Measurements from ENCODE around the gene RNASE3.
"Not testable (repeated sequence)": the region's sequence is repeated elsewhere in the genome, so short reads cannot be mapped to it uniquely, and the experiment has no call there.

The RNASE3 gene

DNA sequence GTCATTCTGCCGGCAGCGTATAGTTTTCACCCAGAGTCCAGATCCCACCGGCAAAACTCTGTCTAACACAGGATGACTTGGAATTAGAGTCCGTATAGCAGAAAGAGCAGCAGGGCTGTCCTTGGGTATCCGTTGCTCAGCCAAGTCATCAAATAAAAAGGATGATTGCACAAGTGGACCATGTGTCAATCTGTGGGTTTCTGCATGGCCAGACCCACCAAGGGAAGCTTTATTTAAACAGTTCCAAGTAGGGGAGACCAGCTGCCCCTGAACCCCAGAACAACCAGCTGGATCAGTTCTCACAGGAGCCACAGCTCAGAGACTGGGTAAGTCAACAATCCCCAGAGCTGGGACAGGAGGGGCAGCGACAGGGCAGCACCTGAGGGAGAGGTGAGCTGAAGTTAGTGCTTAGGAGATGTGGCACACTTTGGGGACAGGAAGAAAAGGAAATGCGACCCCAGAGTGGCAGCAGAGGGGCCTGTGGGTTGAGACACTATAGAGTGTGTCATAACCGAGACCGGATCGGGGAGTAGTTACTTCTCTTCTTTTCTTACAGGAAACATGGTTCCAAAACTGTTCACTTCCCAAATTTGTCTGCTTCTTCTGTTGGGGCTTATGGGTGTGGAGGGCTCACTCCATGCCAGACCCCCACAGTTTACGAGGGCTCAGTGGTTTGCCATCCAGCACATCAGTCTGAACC, at the start of gene RNASE3:
TSS of gene RNASE3 (plus strand) at position 260 of the 700 bp plus-strand sequence. CDS start at position 562, 302 bp downstream.
- DNase-seq (ENCODE audit: low spot score): not testable (repeated sequence)

DNA sequence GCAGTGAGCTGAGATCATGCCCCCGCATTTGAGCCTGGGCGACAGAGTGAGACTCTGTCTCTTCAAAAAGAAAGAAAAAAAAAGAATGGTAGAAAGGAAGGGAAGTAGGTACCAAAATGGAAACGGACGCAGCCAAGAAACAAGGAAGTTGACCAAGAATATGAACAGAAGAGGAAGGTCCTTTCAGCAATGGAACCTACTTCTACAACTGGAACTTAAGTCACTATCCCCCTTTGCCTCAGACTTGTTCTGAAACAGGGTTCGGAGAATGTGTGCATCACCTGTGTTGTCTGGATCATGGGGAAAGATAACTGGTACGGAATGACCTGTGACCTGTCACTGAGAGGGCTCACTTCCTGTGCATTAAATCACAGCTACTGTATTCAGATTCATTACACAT, 44.6 kb upstream of the RNASE3 start:
- DNase-seq (ENCODE audit: low spot score): no peak

DNA sequence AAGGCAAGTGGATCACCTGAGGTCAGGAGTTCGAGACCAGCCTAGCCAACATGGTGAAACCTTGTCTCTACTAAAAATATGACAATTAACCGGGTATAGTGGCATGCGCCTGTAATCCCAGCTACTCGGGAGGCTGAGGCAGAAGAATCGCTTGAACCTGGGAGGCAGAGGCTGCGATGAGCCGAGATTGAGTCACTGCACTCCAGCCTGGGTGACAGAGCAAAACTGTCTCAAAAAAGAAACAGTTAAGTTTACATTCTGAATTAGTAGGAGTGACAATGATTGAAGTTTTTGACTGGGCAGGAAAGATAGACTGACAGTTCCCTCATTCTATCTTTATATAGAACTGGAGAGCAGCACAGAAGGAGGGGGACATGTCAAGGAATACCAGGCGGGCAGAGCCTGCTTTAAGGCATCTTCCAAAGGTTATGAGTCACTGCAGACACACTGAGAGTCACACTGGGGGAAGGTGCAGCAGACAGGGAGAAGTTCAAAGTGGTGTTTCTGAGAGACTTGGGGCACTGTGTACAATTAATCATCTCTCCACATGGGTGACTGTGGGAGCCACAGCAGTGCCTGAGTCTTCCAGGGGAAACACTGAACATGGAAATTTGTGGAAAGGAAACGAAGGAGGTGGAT, 42.8 kb upstream of the RNASE3 start:
- no peak for DNase-seq (ENCODE audit: low spot score)

DNA sequence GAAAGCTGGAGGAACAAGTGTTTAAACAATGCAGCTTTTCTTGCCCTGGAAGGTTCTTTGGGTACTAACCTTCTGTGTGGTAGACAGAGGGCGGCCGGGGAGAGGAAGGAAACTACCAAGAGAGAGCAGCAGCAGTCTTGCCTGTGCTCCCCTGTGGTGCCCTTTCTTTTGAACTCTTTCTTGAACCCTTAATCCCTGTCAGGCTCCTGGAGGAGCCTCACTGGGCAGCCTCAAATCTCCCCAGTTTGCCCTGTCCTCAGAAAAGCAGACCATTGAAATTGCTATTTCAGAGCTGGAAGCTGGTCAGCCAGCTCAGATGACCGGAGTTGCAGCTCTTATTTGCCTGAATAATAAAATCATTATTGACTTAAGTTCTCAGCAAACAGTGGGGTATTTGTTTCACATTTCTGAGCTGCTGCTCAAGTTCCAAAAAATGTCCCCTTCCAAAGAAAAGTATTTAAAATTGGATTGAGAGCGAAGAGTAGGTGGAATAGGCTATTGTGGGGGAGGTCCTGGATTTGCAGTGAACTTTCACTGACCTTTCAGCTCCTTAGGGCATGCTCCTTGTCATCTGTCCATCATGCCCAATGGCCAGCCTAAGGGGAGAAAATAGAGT, 42.1 kb upstream of the RNASE3 start:
- no peak for DNase-seq (ENCODE audit: low spot score)

DNA sequence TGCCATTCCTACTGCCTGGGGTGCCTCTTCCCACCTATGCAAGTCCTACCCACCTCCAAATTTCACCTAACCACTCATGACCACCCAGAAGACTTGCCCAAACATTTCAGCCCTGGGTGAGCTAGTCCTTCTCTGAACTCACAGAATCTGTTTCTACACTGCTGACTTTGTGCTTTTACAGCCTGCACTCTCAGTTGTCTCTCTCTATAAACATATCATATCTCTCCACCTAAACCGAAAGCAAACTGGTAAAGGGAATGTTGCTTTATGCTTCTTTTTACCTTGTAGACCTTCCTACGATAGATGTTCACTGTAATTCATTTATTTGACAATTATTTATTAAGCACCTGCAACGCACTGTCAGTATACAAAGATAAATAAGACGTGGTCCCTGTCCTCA, 38.1 kb upstream of the RNASE3 start:
- no peak for DNase-seq (ENCODE audit: low spot score)

DNA sequence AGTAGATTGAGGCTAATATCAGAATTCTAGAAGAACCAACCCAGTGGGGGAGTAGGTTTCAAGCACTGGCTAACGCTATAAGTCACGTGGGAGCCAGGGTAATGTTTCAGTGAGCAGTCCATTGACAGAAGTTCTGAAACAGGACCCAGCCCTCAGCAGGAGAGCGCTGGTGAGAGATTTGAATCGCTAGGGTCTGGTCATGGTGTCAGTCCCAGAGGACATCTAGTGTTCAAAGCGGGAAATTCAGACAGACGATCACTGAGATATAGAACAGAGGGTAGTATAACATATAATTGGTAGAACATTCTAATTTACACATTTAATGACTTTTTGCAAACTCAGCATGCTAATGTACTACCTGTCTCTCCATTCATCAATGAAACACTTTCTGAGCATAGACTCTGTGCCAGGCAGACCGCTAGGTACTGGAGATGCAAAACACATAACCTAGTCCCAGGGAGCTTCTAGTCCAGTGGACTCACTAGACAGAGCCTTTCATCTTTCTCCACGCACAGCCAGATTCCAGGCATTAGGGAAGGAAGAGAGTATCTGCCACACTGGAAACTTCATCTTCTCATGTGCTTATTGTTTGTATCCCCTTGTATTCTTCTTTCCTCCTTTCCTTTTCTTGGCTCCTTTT, 35.4 kb upstream of the RNASE3 start:
- DNase-seq (ENCODE audit: low spot score): peak; percentile 46

DNA sequence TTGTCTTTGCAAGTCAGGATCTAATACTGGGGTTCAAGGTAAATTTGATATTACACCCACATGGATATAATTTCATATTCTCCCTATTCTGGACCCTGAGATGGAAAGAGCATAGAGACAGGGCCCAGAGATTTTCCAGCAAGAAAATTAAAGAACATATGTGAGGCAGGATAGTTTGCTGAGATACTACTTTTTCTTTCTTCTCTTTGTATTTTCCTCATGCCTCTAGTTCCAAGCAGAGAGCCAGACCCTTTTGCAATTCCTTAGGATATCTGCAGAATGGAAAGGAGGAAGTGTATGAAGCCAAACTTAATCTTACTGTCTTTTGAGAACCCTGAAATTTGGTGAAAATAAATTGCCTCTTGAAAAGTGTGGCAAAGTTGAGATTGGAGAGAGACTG, 34.0 kb upstream of the RNASE3 start:
- DNase-seq (ENCODE audit: low spot score): no peak

DNA sequence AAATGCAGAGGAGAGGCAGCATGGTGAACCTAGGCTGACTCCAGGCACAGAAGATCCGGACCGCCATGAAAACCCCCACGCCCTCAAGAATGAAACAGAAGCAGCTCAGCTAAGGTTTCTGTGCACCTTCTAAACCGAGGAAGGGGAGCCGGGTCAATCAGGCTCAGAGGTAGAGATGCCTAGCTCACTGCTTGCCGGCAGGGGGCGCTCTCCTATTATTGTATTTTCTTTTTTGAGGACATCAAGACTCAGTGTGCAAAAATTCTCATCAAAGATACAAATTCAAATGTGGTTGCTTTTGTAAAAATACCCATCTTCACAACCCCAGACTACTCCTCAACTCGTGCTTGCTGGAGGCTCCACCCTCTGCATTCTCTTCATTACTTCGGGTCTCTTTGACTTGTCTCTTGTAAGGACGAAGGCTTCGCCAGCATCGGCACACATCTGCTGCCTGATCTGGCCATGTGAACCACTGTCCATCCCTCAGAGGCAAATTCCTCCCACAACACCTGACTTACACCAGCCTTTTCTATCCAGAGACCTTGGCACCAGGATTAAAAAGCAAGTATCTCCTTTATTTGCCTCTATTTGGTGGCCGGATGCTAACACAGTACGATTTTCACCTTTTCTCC, 33.4 kb upstream of the RNASE3 start:
- peak; percentile 65 for DNase-seq (ENCODE audit: low spot score)

DNA sequence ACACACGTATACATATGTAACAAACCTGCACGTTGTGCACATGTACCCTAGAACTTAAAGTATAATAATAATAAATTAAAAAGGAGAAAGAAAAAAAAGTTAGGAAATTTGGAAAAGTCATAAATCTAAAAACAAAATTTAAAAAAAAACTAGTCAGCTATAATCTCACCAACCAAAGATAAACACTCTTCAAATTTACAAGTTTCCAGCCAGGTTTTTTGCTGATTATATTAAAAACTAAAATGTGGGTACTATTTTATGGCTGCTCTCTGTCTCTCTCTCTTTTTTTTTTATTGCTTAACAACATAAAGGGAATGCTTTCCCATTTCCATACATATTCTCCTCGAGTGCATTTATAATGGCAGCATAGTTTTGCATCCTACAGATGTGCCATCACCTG, 25.0 kb upstream of the RNASE3 start:
- no peak for DNase-seq (ENCODE audit: low spot score)

DNA sequence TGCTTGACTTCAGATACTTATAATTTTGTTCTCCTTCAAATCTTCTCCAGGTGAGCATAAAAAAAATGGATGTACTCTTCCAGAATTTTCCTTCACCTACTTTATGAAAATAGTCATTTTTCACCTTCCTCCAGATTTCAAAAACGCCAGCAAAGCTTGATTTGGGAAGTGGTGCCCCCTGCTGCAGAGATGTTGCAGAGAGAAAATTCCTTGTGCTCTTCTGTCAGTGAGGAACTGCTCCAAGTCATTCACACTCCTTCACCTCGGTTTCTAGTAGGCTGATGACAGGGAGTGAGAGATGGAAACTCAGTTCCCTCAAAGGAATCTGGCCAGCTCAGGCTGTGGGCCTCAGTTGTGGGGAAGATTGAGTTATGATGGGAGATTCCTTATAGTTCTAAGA, 24.2 kb upstream of the RNASE3 start:
- DNase-seq (ENCODE audit: low spot score): no peak

DNA sequence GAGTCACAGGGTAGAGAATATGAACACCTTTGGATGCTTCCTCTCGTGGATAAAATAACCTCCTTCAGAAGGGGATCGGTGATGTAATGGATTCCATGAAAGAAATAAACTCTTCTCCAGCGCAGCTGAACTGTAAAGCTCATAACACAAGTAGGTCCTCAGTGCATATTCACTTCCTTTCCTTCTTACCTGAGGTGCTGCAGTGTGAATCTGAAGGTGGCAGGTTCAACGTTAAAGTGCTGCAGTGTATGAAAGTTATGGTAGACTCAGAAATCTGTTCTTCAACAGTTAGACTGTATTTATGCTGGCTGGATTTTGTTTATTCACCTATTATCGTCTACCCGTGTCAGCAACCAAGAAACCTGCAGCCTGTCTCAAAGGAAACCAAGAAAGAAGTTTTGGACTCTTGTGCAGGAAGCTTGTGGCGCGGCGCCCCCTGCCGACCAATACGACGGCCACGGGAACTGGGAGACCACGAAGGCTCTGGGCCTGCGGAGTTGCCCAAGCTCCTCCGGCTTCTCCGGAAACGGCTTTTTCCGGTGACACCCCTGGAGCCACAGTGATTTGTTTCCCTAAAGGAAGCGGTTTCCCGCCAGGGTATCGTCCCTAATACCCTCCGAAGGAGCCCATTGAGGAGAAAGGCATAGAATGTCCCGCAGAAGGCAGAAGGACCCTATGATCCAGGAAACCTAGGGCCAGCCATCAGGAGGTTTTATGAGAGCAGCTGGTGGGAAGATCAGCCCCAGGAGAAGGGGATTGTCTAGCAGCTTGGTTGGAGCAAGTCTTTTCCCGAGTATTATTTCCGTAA, 17.6 kb upstream of the RNASE3 start:
- peak; percentile 68 for DNase-seq (ENCODE audit: low spot score)

DNA sequence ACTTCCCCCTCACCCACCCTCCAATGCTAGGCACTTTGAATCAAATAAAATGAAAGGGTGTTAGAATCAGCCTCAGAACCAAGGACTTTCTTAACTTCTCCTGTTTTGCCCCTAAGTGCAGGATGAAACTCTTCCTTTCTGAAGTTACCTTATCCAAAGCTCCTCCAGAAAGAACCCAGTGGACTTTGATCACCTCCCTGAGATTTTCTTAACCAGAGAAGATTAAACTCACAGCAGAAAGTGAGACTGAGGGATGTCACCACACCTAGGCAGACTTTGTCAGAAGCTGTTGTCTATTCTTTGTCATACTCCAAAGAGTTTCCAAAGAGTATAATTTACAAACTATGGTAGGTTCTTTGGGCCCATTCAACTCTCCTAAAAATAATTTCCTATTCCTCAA, 14.2 kb upstream of the RNASE3 start:
- no peak for DNase-seq (ENCODE audit: low spot score)

DNA sequence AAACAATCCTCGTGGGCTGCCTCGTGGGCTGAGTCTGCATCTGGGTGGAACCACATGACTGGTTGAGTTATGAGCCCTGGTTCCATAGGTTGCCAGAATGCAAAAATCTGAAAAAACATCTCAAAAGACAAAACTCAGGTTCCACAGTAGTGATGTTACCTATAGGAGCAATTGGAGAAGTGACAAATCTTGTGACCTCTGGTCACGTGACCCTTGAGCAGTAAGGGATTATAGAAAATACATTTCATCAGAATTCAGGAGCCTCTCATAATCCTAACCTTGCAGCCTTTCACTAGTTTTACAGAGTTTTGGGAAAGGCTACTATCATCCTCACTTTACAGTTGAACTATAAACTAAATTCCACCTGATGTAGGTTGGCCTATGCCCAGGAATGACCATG, 12.5 kb upstream of the RNASE3 start:
- no peak for DNase-seq (ENCODE audit: low spot score)

DNA sequence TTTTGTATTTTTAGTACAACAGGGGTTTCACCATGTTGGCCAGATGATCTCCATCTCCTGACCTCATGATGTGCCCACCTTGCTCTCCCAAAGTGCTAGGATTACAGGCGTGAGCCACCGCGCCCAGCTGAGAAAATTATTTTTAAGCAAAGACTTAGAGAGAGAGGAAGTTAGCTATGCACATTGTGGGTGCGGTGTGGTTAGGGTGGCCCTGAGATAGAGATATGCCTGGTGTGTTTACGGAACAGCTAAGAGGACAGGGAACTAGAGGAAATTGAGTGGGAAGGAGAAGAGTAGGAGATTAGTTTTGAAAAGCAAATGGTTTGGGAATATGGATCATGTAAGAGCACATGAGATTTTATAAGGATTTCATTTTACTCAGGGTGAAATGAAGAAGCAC, 10.0 kb upstream of the RNASE3 start:
- not testable (repeated sequence) for DNase-seq (ENCODE audit: low spot score)

DNA sequence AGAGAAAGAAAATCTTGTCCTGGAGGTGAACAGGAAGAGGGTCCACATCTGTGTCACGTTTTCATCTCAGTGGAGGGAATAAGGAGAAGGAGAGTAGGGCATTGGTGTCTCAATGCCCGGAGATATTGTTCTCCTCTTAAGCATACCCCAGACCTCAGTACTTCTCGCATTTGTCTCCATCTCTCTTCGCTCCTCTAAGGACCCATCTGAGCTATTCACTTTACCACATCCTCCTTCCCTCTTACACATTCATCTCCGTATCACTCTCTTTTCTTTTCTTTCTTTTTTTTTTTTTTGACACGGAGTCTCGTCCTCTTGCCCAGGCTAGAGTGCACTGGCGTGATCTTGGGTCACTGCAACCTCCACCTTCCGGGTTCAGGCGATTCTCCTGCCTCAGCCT, 8.4 kb upstream of the RNASE3 start:
- not testable (repeated sequence) for DNase-seq (ENCODE audit: low spot score)

DNA sequence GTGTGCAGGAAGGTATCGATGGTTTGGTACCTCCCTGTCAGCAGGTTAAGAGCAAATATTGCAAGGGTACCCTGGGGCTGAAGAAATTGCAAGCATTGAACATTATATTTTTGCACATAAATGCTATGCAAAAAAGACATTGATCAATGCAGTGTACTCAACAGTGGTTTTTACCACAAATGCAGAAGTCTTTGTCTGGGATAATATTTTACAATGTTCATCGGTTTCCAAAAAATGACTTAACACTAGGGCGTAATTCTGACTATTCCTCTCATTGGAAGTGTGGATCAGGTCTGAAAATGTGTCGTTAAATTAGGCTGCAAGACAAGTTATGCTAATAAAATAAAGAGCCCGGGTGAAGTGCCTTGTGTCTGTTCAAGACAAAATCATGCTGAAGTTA, 2.8 kb upstream of the RNASE3 start:
- DNase-seq (ENCODE audit: low spot score): not testable (repeated sequence)

DNA sequence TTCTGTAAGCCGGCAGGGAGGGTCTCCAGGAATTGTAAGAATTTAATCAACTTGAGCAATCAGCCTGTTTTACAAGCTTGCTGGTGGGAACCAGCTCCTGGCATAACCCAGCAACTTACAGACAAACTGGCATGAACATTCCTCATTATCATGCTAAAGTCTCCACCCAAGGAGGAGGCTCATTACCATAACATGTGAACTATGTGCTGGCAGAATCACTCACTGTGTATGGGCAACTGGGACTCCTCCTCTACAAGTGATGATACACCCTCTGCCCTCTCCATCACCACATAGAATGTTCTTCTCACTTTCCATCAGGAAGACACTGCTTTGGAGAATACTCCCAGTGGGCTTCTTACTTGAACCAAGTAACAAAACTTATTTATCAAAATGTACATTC, 4.1 kb downstream of the RNASE3 start:
- not testable (repeated sequence) for DNase-seq (ENCODE audit: low spot score)

DNA sequence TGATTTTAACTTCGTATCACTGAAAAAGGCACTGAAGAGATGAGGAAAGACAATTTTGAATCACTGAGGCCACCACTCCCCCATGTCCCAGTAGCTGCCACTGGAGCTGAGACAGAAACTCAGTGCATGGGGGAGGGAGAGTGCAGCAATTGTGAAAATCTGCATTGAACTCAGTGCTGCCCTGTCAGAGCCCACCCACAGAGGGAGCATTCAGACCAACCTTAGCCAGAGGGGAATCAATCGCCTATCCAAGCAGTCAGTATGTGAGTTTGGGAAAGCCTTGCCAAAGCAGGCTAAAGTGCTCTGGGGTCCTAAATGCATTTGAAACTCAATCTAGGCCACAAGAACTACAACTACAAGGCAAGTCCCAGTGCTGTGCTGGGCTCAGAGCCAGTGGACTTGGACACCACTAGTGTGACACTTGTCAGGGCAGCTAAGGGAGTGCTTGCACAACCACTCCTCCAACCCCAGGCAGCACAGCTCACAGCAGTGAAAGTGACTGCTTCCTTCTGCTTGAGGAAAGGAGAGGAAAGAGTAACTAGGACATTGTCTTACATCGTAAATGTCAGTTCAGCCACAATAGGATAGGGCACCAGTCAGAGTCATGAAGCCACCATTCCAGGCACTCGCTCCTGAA, 13.3 kb downstream of the RNASE3 start:
- no peak for DNase-seq (ENCODE audit: low spot score)

DNA sequence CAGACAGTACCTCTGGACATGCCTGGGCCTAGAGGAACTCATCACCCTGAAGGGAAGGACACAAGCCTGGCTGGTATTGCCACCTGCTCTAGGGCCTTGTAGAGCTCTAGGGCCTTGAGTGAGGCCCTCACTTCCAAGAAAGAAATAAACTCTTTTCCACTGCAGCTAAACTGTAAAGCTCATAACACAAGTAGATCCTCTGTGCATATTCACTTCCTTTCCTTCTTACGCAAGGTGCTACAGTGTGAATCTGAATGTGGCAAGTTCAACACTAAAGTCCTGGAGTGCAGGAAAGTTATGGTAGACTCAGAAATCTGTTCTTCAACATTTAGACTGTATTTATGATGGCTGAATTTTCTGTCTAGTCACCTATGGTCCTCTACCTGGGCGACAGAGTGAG, 14.5 kb downstream of the RNASE3 start:
- DNase-seq (ENCODE audit: low spot score): no peak

DNA sequence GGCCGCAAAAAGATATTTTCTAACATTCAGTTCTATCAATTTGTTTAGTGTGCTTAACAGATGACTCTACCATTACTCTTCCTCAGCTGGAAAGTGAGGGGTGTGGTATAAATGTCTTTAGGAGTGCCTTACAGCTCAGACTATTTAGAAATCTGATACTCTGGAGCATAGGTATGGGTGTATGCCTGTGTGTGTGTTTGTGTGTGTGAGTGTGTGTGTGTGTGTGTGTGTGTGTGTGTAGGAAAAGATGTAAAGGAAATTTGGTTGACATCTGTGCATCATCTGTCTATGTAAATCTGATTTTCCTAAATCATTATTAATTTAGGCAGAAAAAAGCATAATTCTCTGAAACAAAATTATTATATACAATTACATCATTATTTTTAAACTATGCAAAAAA, 16.0 kb downstream of the RNASE3 start:
- DNase-seq (ENCODE audit: low spot score): no peak

DNA sequence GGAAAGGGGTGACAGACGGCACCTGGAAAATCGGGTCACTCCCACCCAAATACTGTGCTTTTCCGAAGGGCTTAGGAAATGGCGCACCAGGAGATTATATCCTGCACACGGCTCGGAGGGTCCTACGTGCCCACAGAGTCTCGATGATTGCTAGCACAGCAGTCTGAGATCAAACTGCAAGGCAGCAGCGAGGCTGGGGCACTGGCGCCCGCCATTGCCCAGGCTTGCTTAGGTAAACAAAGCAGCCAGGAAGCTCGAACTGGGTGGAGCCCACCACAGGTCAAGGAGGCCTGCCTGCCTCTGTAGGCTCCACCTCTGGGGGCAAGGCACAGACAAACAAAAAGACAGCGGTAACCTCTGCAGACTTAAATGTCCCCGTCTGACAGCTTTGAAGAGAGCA, 19.6 kb downstream of the RNASE3 start:
- DNase-seq (ENCODE audit: low spot score): not testable (repeated sequence)
